Progenitor cell of endocrine pancreas (in vitro differentiated cells): ENCODE measurements around the gene NECTIN2. TPM values are rescaled to one million over a fixed set of nuclear protein-coding genes. Genes with fewer than 3 reads are reported as not detected.

Experiments used
- DNase-seq: peaks from one replicate; pipeline ENCODE4 v3.0.0; 2021; ENCODE audit warnings: low spot score; ENCODE audit not compliant: unreplicated experiment
- H3K27ac Mint-ChIP-seq: 2 replicates; pipeline ENCODE4 v1.8.0; 2021; ENCODE audit warnings: mild to moderate bottlenecking, moderate library complexity, mixed read lengths
- H3K27me3 Mint-ChIP-seq: 2 replicates; pipeline ENCODE4 v1.8.0; 2021; ENCODE audit warnings: mixed read lengths
- H3K36me3 Mint-ChIP-seq: 2 replicates; pipeline ENCODE4 v1.8.0; 2022; ENCODE audit warnings: mixed read lengths; ENCODE audit not compliant: insufficient read depth
- H3K4me1 Mint-ChIP-seq: 2 replicates; pipeline ENCODE4 v1.8.0; 2021; ENCODE audit warnings: low read depth, mixed read lengths
- H3K4me3 Mint-ChIP-seq: 2 replicates; pipeline ENCODE4 v1.8.0; 2021; ENCODE audit warnings: low read depth, mild to moderate bottlenecking, moderate library complexity, mixed read lengths
- H3K9me3 Mint-ChIP-seq: 2 replicates; pipeline ENCODE4 v1.8.0; 2021; ENCODE audit warnings: low read depth, mixed read lengths
- CTCF ChIP-seq: fragments of 200-600 bp; sonication (generic); IDR thresholded peaks from one replicate; pipeline ENCODE4 v1.5.0; 2021; ENCODE audit warnings: antibody characterized with exemption, mild to moderate bottlenecking; ENCODE audit not compliant: unreplicated experiment
- total RNA-seq: library from RNA; stranded (reverse); gene quantifications from 2 replicates; pipeline ENCODE4 v1.2.1, GENCODE V29; 2021

Gene NECTIN2
- total RNA-seq, 1 donor from 2014 or later = 201 TPM

- DNase-seq = no peak
- Mint-ChIP-seq H3K4me3 (no peak overlapping the region), H3K27ac (no peak overlapping the region), H3K36me3 (no peaks in the 10 kb centered on the region), H3K27me3 (no peaks in the 10 kb centered on the region), H3K4me1 (peaks cover 3% of the 10 kb centered on the region), H3K9me3 (no peaks in the 10 kb centered on the region)
- no peak for TF ChIP-seq CTCF
Observed at GRCh38 chr19:44840811-44841210, 5.3 kb upstream of the NECTIN2 start.

- Mint-ChIP-seq H3K36me3 (no peaks in the 10 kb centered on the region), H3K27me3 (no peaks in the 10 kb centered on the region), H3K27ac (no peak overlapping the region), H3K4me3 (no peak overlapping the region), H3K4me1 (peaks cover 3% of the 10 kb centered on the region), H3K9me3 (no peaks in the 10 kb centered on the region)
- no peak for TF ChIP-seq CTCF
- no peak for DNase-seq
Observed at GRCh38 chr19:44841231-44841630, 4.9 kb upstream of the NECTIN2 start.

- no peak for DNase-seq
- TF ChIP-seq CTCF = no peak
- Mint-ChIP-seq H3K4me1 (peaks cover 24% of the 10 kb centered on the region), H3K27me3 (no peaks in the 10 kb centered on the region), H3K36me3 (no peaks in the 10 kb centered on the region), H3K9me3 (no peaks in the 10 kb centered on the region), H3K27ac (peak overlapping the region; percentile 96), H3K4me3 (peak overlapping the region; percentile 98)
Observed at GRCh38 chr19:44845286-44845611, 848 bp upstream of the NECTIN2 start.

GRCh38 chr19:44846455-44847143 lies 502 bp downstream of the NECTIN2 start:
- DNase-seq = peak; percentile 62
- Mint-ChIP-seq H3K4me1 (peaks cover 30% of the 10 kb centered on the region), H3K4me3 (peak overlapping the region; percentile 98), H3K27me3 (no peaks in the 10 kb centered on the region), H3K27ac (peak overlapping the region; percentile 99), H3K36me3 (no peaks in the 10 kb centered on the region), H3K9me3 (no peaks in the 10 kb centered on the region)
- no peak for TF ChIP-seq CTCF

- no peak for TF ChIP-seq CTCF
- H3K36me3 Mint-ChIP-seq = peaks cover under 1% of the 10 kb centered on the region
- H3K4me1 Mint-ChIP-seq = peaks cover 30% of the 10 kb centered on the region
- H3K27me3 Mint-ChIP-seq = no peaks in the 10 kb centered on the region
- peak; percentile 65 for DNase-seq
- peak overlapping the region; percentile 99 for H3K27ac Mint-ChIP-seq
- H3K4me3 Mint-ChIP-seq = peak overlapping the region; percentile 98
- H3K9me3 Mint-ChIP-seq = no peaks in the 10 kb centered on the region
Observed at GRCh38 chr19:44847144-44848035, 1.3 kb downstream of the NECTIN2 start.
